HG03521 (cell line): ENCODE data around the gene PRDM2.

ENCODE experiments used
- ATAC-seq: cut with Tn5 transposase; IDR thresholded peaks from one replicate; pipeline ENCODE4 v1.9.1; 2021; ENCODE audit warnings: mild to moderate bottlenecking, moderate library complexity; ENCODE audit not compliant: unreplicated experiment

The PRDM2 gene

DNA sequence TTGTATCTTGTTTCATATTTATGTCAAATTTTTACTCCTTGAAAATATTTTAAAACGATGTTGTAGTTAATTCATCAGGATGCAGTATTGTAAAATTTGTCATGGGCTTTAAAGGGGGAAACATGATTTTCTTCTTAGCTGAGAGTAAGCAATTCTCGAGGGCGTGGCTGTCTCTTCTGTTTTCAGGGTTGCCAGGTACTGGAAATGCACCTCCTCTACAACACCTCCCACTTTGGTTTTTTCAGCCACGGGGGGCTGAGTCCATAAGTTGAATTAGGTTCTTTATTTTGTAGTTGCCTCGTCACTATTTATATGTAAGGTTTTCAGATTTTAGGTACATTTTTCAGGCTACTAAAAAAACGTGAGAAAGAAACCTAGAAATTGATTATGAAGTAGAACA lies 64.0 kb downstream of the PRDM2 start:
- no peak for ATAC-seq

DNA sequence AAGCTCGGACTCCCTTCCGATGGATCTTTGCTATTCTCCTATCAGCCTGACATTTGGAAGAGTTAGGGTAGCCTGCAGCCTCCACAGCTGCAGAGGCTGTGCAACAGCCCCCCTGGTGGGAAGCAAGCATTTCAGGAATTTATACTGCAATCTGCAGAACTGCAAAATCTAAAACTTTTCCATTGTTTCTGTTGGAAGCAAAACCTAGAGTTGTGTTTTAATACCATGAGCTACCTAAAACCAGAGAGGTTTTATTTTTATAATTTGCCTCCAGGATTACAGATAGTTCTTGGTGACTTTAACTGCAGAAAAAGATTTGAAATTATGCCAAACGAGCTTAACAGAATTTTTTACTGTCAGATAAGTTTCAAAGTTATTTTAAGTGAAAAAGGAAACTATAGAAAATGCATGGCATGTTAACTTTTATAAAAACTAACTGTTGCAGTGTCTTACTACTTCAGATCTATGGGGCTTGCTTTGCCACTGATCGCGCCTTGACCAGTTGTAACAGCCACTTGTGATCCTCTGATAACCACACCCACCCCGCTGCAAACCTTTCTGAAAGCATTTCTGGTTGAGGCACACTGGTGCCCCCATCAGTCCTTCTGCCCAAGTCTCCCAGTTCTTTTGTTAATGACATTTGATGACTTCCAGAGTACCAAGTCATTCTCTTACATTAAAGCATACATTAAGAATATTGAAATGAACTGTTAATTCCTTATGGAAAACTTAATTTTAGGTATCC lies 64.8 kb downstream of the PRDM2 start:
- ATAC-seq: no peak

DNA sequence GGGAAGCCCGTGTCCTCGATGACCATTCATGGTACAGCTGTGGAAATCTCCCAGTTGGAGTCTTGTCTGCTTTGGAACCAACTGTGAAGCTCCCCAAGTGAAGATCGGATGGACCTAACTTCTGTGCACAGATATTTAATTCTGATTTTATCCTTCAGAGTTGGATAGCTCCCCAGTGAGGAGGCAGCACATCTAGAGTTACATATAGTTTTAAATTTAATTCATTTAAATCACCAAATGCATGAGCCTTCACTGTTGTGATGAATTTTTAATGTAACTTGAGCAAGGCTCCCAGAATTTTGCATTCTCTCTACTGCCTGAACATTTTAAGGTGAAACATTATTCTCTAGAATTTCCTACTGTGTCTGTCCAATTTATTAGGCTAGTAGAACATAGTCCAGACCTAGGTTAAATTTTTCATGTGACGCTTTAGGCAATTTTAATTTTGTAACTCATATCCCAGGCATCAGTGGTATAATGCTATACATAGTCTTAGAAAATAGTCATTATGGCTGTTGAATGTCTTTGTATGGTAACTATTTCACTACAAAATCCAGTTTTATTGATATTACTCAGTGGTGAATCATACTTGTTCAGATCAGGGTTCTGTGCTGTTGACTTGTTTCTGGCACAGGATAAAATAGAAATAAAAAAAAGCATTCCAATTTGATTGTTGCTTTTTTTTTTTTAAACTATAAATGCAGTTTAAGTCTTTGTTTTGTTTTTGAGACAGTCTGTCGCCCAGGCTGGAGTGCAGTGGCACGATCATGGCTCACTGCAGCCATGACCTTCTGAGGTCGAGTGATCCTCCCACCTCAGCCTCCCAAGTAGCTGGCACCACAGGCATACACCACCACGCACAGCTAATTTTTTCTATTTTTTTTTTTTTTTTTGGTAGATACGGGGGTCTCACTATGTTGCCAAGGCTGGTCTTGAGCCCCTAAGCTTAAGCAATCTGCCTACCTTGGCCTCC lies 66.9 kb downstream of the PRDM2 start:
- ATAC-seq: no peak

DNA sequence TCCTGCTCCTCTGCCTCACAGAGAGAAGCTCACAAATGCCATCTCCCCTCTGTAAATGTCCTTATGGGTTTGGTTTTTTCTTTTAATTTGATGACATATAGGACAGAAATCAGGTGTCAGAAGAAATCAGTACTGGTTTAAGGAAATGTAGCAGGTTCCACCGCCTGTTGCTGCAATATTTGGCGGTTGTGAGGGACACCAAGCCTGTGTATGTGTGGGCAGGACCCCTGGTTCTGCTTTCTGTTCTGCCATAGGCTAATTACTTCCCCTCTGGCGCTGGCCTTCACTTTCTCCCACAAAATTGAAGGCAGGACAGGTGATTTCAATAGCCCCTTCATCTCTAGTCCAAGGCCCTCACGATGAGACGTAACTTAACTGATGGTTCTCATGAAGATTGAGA lies 69.2 kb downstream of the PRDM2 start:
- ATAC-seq: no peak

DNA sequence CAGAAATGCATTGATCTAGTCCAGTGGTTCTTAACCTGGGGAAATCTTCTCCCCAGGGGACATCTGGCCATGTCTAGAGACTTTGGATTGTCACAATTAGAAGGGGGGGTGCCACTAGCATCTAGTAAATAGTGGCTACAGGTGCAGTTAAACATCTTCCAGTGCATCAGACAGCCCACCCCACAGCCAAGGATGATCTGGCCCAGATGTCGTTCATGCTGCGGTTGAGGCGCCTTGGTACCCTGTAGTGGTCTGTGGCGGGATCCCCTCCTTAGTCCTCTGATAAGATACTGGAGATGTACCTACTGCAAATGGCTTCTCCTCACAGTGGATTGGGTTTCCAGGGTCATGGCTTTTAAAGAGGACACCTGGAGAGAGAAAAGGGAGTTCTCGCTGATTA lies 69.8 kb downstream of the PRDM2 start:
- ATAC-seq: no peak

DNA sequence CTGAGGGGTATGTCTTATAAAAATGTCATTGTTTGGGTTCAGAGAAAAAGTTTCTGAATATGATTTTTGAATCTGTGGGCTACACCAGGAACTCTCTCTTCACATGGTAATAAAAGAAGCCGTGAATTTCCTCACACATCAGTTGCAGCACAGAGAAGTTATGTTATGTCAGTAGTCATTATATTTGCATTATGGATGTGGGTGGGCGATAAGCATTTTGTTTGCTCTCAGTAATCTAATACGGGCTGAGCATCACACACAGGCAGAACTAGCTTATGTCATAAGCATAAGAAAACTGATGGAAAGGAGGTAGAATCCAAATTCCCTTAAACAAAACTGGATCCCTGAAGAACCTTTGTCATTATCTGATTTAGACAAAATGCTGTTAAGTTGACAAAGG lies 70.8 kb downstream of the PRDM2 start:
- ATAC-seq: no peak

DNA sequence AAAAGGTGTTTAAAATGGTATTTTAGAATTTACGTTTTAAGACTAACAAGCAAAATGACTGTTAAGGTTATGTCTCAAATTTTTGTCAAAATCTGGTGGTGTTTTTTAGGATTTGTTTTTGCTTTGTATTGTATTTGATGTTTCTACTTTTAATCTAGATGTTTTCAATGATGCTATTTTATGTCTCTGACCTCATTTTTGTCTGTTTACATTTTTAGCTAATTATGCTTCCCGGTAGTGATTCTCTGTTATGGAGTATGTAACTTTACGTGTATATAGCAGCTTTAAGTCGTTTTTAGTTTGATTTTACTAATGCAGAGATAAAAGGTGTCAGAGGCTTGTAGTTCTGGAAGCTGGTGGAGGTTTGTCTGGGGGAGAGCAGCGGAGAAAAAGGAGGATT lies 71.8 kb downstream of the PRDM2 start:
- ATAC-seq: no peak

DNA sequence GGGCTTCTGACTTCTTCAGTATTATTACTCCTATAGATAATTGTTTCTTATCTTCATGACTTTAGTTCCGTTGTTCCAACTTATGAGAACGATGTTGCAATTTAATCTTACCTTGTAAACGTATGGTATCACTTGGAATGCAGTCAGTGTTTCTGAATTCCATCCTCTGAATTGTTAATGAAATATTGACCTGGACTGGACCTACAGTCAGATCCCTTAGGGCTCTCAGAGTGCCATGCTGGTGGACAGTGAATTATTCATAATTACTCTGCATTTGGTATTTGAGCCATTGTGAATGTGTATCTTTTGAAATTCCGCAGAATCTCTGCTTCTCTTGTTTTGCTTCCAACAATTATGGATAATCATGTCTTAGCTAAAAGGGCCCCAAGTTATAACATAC lies 72.3 kb downstream of the PRDM2 start:
- ATAC-seq: no peak

DNA sequence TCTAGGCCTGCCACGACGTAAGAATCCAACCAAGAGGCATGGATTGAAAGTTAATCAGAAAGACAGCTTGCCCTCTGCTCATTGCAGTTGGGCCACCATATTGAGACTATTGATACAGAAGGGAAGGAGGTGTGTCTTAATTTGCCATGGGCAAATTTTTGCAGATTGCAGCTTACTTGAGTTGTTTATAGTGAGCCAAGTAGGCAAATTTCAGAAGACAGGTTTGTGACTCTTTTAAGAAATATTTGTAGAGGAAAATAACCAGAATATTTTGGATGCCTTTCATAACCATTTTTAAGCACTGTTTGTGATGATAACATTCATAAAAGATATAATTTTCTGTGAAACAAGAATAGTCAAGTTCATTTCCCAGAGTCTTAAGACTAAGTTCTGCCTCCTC lies 74.1 kb downstream of the PRDM2 start:
- ATAC-seq: no peak

DNA sequence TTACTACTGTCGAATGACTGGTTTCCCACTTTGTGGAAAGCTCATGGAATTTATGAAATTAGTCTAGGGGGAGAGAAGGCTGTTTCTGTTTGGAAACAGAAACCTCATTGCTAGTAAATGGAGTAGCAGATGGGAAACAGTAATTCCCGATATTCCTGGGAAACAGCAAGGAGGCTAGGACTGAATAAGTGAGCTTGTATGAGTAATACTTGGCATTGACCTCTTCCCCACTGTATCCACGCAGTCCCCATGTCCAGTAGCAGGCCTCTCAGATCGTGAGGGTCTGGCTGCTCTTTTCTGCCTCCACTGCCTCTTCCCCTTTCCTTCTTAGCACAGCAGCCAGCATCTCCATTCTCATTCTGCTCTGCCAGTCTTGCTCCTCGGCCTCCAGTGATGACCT lies 75.5 kb downstream of the PRDM2 start:
- ATAC-seq: no peak

DNA sequence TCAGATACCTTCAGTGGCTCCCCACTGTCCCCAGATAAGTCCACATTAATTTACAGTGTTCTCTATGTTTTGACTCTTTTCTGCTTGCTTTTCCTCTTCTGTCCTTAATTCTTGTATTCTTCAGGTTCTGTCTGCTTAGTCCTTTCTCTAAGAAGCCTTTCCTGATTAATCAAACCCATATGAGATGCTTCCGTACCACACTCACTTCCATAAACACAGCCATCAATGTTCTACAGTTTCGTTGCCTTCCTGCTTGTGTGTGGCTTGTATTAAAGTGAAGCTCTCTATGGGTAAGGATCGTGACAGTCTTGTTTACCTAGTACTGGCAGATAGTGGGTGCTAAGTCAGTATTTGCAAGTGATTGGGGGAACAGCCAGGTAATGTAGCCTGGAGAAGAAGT lies 75.9 kb downstream of the PRDM2 start:
- no peak for ATAC-seq

DNA sequence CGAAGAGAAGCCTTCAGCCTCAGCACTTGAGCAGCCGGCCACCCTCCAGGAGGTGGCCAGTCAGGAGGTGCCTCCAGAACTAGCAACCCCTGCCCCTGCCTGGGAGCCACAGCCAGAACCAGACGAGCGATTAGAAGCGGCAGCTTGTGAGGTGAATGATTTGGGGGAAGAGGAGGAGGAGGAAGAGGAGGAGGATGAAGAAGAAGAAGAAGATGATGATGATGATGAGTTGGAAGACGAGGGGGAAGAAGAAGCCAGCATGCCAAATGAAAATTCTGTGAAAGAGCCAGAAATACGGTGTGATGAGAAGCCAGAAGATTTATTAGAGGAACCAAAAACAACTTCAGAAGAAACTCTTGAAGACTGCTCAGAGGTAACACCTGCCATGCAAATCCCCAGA lies 78.4 kb downstream of the PRDM2 start:
- no peak for ATAC-seq

DNA sequence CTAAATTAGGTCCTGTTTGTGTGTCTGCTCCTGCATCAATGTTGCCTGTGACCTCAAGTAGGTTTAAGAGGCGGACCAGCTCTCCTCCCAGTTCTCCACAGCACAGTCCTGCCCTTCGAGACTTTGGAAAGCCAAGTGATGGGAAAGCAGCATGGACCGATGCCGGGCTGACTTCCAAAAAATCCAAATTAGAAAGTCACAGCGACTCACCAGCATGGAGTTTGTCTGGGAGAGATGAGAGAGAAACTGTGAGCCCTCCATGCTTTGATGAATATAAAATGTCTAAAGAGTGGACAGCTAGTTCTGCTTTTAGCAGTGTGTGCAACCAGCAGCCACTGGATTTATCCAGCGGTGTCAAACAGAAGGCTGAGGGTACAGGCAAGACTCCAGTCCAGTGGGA lies 79.9 kb downstream of the PRDM2 start:
- no peak for ATAC-seq

DNA sequence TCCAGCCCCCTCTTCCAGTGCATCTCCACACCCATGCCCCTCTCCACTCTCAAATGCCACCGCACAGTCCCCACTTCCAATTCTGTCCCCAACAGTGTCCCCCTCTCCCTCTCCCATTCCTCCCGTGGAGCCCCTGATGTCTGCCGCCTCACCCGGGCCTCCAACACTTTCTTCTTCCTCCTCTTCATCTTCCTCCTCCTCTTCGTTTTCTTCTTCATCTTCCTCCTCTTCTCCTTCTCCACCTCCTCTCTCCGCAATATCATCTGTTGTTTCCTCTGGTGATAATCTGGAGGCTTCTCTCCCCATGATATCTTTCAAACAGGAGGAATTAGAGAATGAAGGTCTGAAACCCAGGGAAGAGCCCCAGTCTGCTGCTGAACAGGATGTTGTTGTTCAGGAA lies 80.8 kb downstream of the PRDM2 start:
- no peak for ATAC-seq

DNA sequence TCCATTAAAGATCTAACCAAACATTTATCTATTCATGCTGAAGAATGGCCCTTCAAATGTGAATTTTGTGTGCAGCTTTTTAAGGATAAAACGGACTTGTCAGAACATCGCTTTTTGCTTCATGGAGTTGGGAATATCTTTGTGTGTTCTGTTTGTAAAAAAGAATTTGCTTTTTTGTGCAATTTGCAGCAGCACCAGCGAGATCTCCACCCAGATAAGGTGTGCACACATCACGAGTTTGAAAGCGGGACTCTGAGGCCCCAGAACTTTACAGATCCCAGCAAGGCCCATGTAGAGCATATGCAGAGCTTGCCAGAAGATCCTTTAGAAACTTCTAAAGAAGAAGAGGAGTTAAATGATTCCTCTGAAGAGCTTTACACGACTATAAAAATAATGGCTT lies 81.2 kb downstream of the PRDM2 start:
- ATAC-seq: no peak

DNA sequence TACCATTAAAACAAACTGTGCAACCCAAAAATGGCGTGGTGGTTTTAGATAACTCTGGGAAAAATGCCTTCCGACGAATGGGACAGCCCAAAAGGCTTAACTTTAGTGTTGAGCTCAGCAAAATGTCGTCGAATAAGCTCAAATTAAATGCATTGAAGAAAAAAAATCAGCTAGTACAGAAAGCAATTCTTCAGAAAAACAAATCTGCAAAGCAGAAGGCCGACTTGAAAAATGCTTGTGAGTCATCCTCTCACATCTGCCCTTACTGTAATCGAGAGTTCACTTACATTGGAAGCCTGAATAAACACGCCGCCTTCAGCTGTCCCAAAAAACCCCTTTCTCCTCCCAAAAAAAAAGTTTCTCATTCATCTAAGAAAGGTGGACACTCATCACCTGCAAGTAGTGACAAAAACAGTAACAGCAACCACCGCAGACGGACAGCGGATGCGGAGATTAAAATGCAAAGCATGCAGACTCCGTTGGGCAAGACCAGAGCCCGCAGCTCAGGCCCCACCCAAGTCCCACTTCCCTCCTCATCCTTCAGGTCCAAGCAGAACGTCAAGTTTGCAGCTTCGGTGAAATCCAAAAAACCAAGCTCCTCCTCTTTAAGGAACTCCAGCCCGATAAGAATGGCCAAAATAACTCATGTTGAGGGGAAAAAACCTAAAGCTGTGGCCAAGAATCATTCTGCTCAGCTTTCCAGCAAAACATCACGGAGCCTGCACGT lies 82.1 kb downstream of the PRDM2 start:
- ATAC-seq: no peak

DNA sequence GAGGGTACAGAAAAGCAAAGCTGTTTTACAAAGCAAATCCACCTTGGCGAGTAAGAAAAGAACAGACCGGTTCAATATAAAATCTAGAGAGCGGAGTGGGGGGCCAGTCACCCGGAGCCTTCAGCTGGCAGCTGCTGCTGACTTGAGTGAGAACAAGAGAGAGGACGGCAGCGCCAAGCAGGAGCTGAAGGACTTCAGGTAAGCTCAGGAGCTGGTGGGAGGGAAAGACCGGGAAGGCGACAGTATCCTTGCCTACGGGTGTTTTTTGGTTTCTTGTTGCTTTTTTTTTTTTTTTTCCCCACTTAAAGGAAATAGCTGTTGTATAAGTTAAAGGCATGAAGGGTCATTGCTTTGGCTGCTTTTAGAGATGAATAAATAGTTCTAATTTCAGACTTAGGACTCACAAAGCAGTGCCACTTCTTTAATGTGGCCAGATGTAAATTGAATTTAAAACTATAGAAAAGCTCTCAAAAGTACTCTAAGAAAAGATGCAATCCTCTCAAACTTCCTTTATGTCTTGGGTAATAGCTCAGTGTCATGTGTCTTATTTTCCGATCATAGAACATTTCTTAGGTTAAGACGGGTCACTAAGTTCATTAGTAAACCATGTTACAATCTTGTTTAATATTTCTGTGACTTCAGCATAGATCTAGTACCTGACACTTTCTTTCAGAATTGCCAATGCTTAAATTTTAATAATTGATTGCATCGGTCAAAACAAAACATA lies 82.8 kb downstream of the PRDM2 start:
- no peak for ATAC-seq

DNA sequence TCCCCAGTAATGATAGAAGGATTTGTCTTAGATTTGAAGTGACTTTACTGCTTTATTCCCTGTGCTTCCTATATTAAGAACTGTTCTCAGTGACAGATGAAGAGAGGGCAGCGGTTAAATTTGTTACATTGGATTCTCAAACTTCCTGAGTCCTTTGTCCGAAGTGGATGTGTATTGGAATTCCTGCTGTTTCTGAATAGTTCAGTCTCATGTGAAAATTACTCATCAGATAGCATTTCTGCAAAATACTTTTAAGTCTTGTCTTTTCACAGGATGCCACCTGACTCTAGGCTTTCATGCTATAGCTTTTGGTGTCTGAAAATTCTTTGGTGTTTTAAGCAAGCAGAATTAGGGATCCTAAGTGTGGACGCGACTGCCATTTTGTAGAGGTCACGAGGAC lies 83.6 kb downstream of the PRDM2 start:
- ATAC-seq: no peak

DNA sequence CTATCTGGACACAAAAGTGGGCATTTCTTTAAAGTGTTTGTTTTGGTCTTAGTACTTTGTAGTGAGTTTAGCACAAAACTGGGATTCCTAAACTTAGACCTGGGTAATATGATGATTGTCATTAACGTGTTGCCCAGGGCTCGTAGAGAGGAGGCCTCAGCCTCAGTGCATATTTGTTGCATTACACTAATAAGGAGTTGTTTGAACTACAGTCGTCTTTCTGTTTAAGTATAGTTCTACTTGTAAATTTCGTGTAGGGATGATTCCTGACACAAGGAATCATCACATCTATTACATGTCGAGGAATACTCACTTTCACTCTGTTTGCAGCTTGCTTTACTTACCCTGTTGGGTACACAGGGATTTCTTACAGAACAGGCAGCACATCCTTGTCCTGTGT lies 85.0 kb downstream of the PRDM2 start:
- no peak for ATAC-seq

DNA sequence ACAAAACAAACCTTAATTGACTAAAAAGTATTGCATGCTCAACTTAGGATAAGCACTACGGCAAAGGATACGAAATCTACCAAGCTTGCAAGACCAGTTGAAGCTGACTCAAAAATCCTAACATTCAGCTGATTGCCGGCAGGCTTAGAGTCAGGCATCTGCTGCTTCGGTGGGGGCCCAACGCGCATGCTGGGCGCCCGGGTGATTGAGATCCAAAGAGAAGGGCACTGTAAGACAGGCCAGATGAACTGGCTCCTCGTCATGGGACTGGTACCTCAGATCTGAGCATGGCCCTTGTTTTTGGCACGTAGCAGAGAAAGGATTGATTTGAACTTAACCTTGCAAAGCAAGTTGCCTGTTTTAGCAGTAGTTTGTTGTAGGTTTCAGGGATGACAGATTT lies 86.6 kb downstream of the PRDM2 start:
- no peak for ATAC-seq

DNA sequence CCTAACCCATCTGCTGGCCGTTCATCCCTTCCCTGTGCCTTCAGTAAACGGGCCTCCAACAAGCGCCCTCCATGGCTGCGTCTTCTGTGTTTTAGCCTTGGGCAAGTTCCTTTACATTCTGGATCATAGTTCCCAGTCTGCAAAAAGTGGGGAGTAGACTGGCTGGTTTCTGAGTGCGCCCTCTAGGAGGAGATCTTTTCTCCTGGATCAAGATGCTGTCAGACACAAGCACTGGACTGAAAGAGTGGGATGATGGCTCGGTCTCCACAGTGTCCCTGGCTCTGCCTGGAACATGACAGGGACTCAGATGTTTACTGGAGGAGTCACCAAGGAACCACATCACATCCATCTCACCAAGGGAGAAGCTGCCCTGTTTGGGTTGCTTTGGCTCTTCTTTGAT lies 88.8 kb downstream of the PRDM2 start:
- no peak for ATAC-seq
